Astrocyte of the cerebellum (primary cell): ENCODE data around the gene DLG2.

ENCODE experiments used
- DNase-seq: peaks from one replicate; pipeline ENCODE4 v3.0.0-alpha.2; 2011; ENCODE audit warnings: low read depth
- H3K4me3 ChIP-seq: 2 replicates; pipeline ENCODE4 v1.5.1; 2011; ENCODE audit warnings: mild to moderate bottlenecking, low read depth, low read length, moderate library complexity
- CTCF ChIP-seq: IDR thresholded peaks from 2 replicates; pipeline ENCODE4 v1.5.1; 2012; ENCODE audit warnings: low read length, low read depth, moderate library complexity, mild to moderate bottlenecking; ENCODE audit errors: missing control alignments
- in situ Hi-C: cut with HindIII; loops from 2 replicates; pipeline ENCODE4 v1.10.0; 2017; ENCODE audit warnings: low sequenced_read_pairs

DLG2 gene

GRCh38 chr11:84137505-84137904 is 1489.6 kb downstream of the DLG2 start:
- no peak for DNase-seq
- no peak for TF ChIP-seq CTCF
- in situ Hi-C loops = no loop called here
- H3K4me3 ChIP-seq = no peak overlapping the region

- in situ Hi-C loops = no loop called here
- TF ChIP-seq CTCF = no peak
- DNase-seq = peak; percentile 59
- H3K4me3 ChIP-seq = no peak overlapping the region
Measured at GRCh38 chr11:84136926-84137325, 1490.2 kb downstream of the DLG2 start.

GRCh38 chr11:84130646-84131427 is 1496.3 kb downstream of the DLG2 start:
- in situ Hi-C loops = no loop called here
- DNase-seq = no peak
- TF ChIP-seq CTCF = no peak
- H3K4me3 ChIP-seq = no peak overlapping the region

GRCh38 chr11:84129961-84130576 is 1497.1 kb downstream of the DLG2 start:
- no peak for TF ChIP-seq CTCF
- no peak for DNase-seq
- no peak overlapping the region for H3K4me3 ChIP-seq
- in situ Hi-C loops = no loop called here

GRCh38 chr11:84128840-84129239 is 1498.3 kb downstream of the DLG2 start:
- in situ Hi-C loops = no loop called here
- DNase-seq = no peak
- TF ChIP-seq CTCF = no peak
- no peak overlapping the region for H3K4me3 ChIP-seq

GRCh38 chr11:84117394-84117793 is 1509.8 kb downstream of the DLG2 start:
- no peak for DNase-seq
- TF ChIP-seq CTCF = no peak
- in situ Hi-C loops = no loop called here
- no peak overlapping the region for H3K4me3 ChIP-seq
